HG03565 (cell line): ENCODE data around the gene KIF3A.

Source experiments
- ATAC-seq: cut with Tn5 transposase; IDR thresholded peaks from one replicate; pipeline ENCODE4 v1.9.1; 2021; ENCODE audit warnings: mild to moderate bottlenecking, moderate library complexity; ENCODE audit not compliant: unreplicated experiment

Gene KIF3A

GRCh38 chr5:132646583-132647266, 90.6 kb downstream of the KIF3A start:
- ATAC-seq: no peak

DNA sequence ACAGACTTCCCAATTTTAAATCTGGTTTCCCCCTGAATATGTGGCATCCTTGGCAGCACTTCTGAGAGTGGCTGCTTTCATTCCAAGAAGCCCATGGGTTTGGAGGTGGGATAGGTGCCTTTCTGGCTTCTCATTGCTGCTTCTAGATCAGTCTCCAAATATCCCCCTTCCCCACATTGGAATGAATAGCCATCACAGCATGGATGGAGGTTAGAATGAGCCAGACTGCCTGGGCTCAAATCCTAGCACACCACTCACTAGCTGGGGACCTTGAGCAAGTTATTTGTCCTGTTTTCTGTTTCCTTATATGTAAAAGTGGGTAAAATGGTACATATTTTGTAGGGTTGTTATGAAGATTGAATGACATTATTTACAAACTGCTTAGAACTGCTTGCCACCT, 93.2 kb downstream of the KIF3A start:
- ATAC-seq: no peak
